ENCODE data around the gene SMC4.

GRCh38 chr3:160454995-160455394, 55.5 kb downstream of the SMC4 start:
- no peak for TF ChIP-seq CTCF (conservative IDR thresholded peaks at IDR 0.05; ENCODE audit: low read depth, low read length)
- TF ChIP-seq EZH2 (IDR thresholded peaks at IDR 0.05; ENCODE audit: low read length, unreplicated experiment) = no peak
